Stimulated activated naive CD8-positive, alpha-beta T cell treated with anti-CD3 and anti-CD28 coated beads, Interleukin-15, Interleukin-2, amounts not matched to agents 100 ng/mL and 50 ng/mL, for 24 hours (primary cell): ENCODE measurements around the gene ASGR1.
"Not testable (repeated sequence)": the region's sequence is repeated elsewhere in the genome, so short reads cannot be mapped to it uniquely, and the experiment has no call there.

Experiments
- H3K27ac Mint-ChIP-seq: one replicate; pipeline ENCODE4 v1.8.0; 2021; ENCODE audit warnings: mild to moderate bottlenecking, mixed read lengths
- H3K27me3 Mint-ChIP-seq: one replicate; pipeline ENCODE4 v1.8.0; 2021; ENCODE audit warnings: mixed read lengths
- H3K36me3 Mint-ChIP-seq: one replicate; pipeline ENCODE4 v1.8.0; 2021; ENCODE audit warnings: low read depth, mixed read lengths
- H3K4me1 Mint-ChIP-seq: one replicate; pipeline ENCODE4 v1.8.0; 2021; ENCODE audit warnings: low read depth, mixed read lengths
- H3K4me3 Mint-ChIP-seq: one replicate; pipeline ENCODE4 v1.8.0; 2021; ENCODE audit warnings: mild to moderate bottlenecking, mixed read lengths
- H3K9me3 Mint-ChIP-seq: one replicate; pipeline ENCODE4 v1.8.0; 2021; ENCODE audit warnings: mixed read lengths

ASGR1 gene

DNA sequence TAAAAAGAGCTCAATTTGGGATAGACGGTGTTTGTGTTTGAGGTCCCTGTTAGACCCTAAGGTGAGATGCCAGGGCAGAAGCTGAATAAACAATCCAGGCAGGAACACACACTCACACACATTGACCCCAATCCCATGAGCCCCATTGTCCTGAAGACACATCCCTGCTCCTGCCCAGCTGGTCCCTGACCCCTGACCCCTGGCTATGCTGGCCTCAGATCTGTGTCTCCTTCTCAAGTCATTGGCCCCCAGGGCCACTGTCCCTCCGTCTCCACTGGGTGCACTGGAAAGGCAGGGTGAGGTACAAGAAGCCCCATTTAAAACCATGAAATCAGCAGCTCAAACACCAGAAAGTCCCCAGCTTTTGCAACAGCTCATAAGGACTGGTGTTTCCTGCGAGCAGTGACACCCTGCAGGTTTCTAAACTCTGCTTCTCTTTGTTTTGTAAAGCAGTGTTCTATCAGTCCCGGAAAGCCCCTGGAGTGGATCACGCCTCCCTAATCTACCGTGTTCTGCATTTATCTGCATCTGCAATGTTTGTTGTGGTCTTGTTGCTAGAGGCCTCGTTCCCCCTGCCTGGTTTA is 46.6 kb downstream of the ASGR1 start:
- Mint-ChIP-seq H3K4me1 (peaks cover 31% of the 10 kb centered on the region), H3K36me3 (no peaks in the 10 kb centered on the region), H3K9me3 (no peaks in the 10 kb centered on the region), H3K4me3 (peak overlapping the region; percentile 33), H3K27me3 (peaks cover 13% of the 10 kb centered on the region), H3K27ac (peak overlapping the region; percentile 60)

DNA sequence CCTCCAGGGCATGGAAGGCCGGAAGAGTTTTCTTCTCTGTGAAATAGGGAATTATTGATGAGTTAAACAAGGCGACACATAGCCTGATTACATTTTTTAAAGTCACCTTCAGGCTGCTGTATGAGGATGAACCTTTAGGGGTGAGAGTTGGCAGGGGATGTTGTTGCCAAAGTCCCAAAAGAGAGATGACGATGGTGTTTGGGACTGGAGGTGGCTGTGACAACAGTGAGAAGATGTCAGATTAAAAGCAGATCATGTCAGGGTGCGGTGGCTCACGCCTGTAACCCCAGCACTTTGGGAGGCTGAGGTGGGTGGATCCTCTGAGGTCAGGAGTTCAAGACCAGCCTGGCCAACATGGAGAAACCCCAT is 47.8 kb downstream of the ASGR1 start:
- Mint-ChIP-seq H3K4me3 (no peak overlapping the region), H3K4me1 (peaks cover 31% of the 10 kb centered on the region), H3K9me3 (no peaks in the 10 kb centered on the region), H3K36me3 (no peaks in the 10 kb centered on the region), H3K27ac (no peak overlapping the region), H3K27me3 (peaks cover 5% of the 10 kb centered on the region)

DNA sequence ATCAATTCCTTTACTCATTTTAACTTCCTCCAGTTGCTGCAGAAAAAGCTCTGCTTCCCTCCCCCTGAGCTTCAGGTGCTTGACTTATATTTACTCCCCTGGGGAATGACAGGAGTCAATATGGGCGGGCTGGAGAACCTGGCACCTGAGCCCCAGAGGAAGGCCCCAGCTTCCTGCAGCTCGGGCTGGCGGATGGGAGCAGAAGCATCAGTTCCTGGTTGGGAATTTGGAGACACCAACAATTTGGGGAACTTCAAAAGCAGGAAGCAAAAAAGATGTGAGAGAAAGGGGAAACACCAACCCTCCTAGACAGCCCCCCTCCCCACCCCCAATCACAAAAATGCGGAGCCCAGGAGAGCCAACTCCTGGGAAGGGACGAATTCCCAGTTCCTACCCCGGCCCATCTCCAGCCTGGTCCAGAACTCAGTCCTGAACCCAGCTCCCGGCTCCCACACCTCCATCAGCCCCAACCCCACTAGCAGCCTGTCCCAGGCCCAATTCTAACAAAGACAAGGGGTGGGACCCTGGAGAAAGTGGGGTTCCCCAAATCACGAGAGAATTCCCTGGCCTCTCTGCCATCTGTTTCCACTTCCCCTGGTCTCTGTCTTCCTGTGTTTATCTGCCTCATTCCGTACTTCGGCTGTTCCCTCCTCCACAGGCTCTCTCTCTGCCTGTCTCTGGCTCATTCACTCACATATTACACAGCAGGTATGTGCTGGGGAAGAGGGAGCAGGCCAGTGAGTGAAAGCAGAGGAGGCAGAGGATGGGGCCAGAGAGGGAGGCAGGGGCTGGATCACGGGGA is 48.3 kb downstream of the ASGR1 start:
- no peaks in the 10 kb centered on the region for H3K9me3 Mint-ChIP-seq
- peaks cover 27% of the 10 kb centered on the region for H3K4me1 Mint-ChIP-seq
- no peaks in the 10 kb centered on the region for H3K36me3 Mint-ChIP-seq
- peaks cover 4% of the 10 kb centered on the region for H3K27me3 Mint-ChIP-seq
- H3K27ac Mint-ChIP-seq: no peak overlapping the region
- H3K4me3 Mint-ChIP-seq: no peak overlapping the region

DNA sequence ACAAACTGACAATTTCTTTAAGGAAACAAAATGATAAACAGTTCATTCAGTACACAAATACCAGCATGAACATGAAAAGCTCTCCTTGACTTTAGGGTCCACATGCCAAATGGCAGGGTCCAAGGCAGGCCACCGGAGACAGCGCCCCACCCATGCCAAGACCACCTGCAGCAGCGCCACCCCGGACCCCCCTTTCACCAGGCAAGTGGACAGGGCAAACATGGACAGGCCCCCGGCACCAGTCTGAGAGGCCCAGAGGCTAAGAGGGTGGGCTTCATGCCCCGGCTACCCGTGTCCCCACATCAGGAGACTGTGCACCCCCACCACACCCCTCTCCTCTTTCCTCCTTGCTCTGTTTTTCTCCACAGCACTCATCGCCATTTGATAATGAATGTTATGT is 49.9 kb downstream of the ASGR1 start:
- Mint-ChIP-seq H3K9me3 (no peaks in the 10 kb centered on the region), H3K36me3 (no peaks in the 10 kb centered on the region), H3K27me3 (peaks cover 4% of the 10 kb centered on the region), H3K4me3 (no peak overlapping the region), H3K27ac (no peak overlapping the region), H3K4me1 (peaks cover 27% of the 10 kb centered on the region)

DNA sequence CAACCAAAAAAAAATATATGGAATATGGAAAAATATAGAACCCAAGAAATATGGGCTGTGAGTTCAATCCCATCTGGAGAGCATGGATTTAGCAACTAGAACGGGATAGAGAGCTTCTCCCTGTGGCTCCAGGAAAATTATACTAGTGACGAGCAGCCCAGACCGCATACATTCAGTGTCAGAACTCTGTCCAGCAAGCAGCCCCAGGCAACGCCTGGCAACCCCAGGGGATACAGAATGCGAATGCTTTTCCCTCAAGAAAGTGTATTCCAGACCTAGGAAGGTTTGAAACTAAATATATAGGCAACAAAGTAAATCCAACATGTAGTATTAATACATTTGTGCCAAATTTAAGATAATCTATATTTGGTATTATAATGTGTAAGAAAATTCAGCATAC is 51.0 kb downstream of the ASGR1 start:
- H3K36me3 Mint-ChIP-seq: no peaks in the 10 kb centered on the region
- H3K27me3 Mint-ChIP-seq: peaks cover 8% of the 10 kb centered on the region
- H3K9me3 Mint-ChIP-seq: no peaks in the 10 kb centered on the region
- peaks cover 20% of the 10 kb centered on the region for H3K4me1 Mint-ChIP-seq
- H3K4me3 Mint-ChIP-seq: no peak overlapping the region
- H3K27ac Mint-ChIP-seq: no peak overlapping the region

DNA sequence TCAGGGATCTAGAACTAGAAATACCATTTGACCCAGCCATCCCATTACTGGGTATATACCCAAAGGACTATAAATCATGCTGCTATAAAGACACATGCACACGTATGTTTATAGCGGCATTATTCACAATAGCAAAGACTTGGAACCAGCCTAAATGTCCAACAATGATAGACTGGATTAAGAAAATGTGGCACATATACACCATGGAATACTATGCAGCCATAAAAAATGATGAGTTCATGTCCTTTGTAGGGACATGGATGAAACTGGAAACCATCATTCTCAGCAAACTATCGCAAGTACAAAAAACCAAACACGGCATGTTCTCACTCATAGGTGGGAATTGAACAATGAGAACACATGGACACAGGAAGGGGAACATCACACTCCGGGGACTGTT is 51.7 kb downstream of the ASGR1 start:
- not testable (repeated sequence) for H3K27ac Mint-ChIP-seq, H3K4me3 Mint-ChIP-seq, H3K27me3 Mint-ChIP-seq, H3K36me3 Mint-ChIP-seq, H3K9me3 Mint-ChIP-seq
- peaks cover 14% of the 10 kb centered on the region for H3K4me1 Mint-ChIP-seq

DNA sequence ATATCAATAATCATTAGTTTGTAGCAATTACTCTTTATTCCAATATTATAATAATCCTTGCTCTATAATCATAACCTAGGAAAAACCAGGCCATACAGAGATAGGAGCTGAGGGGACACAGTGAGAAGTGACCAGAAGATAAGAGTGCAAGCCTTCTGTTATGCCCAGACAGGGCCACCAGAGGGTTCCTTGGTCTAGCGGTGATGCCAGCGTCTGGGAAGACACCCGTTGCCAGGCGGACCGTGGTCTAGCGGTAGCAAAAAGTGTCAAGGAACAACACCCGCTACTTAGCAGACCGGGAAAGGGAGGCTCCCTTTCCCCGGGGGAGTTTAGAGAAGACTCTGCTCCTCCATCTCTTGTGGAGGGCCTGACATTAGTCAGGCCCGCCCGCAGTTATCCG is 52.8 kb downstream of the ASGR1 start:
- H3K36me3 Mint-ChIP-seq, H3K27me3 Mint-ChIP-seq, H3K27ac Mint-ChIP-seq, H3K9me3 Mint-ChIP-seq, H3K4me1 Mint-ChIP-seq, H3K4me3 Mint-ChIP-seq: not testable (repeated sequence)

DNA sequence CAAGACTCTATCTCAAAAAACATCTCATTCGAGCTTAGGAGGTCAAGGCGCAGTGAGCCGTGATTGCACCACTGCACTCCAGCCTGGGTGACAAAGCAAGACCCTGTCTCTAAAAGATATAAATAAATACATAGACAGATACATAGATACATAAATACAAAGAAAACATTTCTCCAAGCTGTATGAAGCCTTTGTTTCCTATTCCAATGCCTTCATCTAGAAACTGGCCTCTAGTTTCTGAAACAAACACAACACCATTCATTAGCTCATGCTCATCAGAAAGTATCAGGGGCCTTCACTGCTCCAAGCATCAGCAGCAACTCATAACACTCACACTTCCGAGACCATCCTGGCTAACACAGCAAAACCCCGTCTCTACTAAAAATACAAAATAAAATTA is 54.2 kb downstream of the ASGR1 start:
- Mint-ChIP-seq H3K27ac (no peak overlapping the region), H3K4me1 (peaks cover 4% of the 10 kb centered on the region), H3K27me3 (peaks cover 20% of the 10 kb centered on the region), H3K9me3 (no peaks in the 10 kb centered on the region), H3K36me3 (no peaks in the 10 kb centered on the region), H3K4me3 (no peak overlapping the region)

DNA sequence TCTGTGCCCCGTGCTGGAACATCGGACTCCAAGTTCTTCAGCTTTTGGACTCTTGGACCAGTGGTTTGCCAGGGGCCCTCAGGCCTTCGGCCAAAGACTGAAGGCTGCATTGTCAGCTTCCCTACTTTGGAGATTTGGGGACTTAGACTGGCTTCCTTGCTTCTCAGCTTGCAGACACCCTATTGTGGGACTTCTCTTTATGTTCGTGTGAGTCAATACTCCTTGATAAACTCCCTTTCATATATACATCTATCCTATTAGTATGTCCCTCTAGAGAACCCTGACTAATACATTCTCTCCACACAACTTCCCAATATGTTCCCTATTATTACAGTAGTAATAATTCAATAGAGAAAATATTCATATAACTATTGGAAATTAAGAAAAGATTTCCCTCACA is 55.3 kb downstream of the ASGR1 start:
- Mint-ChIP-seq H3K9me3 (no peaks in the 10 kb centered on the region), H3K27ac (no peak overlapping the region), H3K36me3 (no peaks in the 10 kb centered on the region), H3K27me3 (peaks cover 26% of the 10 kb centered on the region), H3K4me3 (no peak overlapping the region), H3K4me1 (peaks cover 4% of the 10 kb centered on the region)
